GM12872 (cell line): ENCODE results near the gene TMEM171.

ENCODE experiments used
- TF ChIP-seq, protein P1 (sequence below): IDR thresholded peaks from 3 replicates; pipeline ENCODE4 v1.5.1; 2011; ENCODE audit warnings: low read depth, mild to moderate bottlenecking, low read length, moderate library complexity; ENCODE audit not compliant: insufficient read depth

TMEM171 gene

DNA sequence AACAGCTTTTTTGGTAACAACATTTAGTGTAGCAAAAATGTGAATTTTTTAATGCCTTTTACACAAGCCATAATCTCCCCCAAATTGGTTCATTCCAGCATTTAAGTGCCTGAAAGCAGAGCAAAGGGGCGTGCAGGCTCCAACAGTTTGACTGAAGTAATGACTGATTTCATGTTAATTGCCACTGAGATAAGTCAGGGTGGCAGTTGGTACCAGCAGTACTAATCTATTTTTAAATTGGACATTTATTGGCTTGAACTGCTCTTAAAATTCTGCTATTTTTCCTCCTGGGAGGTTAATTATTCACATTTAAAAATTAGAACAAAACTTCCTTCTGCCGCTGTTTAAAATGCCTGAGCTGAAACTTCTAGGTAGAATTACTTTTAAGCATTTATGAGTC, 12.4 kb downstream of the TMEM171 start:
- TF ChIP-seq, protein P1, sequence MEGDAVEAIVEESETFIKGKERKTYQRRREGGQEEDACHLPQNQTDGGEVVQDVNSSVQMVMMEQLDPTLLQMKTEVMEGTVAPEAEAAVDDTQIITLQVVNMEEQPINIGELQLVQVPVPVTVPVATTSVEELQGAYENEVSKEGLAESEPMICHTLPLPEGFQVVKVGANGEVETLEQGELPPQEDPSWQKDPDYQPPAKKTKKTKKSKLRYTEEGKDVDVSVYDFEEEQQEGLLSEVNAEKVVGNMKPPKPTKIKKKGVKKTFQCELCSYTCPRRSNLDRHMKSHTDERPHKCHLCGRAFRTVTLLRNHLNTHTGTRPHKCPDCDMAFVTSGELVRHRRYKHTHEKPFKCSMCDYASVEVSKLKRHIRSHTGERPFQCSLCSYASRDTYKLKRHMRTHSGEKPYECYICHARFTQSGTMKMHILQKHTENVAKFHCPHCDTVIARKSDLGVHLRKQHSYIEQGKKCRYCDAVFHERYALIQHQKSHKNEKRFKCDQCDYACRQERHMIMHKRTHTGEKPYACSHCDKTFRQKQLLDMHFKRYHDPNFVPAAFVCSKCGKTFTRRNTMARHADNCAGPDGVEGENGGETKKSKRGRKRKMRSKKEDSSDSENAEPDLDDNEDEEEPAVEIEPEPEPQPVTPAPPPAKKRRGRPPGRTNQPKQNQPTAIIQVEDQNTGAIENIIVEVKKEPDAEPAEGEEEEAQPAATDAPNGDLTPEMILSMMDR, result no peak

DNA sequence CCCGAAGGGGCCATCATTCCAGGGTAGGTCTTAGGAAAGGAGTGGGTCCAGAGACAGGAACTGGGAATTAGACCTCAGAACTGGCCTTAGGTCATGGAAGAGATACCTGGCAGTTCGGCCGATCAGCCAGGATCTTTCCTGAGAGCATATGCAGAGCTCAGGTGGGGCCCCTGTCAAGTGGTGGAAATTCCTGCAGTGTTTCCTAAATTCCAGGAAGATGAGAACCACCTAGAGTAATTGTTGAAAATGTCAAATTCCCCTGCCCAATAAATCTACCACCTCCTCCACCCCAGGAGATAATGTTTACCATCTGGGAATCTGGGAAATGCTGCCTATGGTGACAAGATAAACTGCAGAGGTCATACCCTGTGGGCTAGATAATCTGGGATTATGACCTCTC, 14.6 kb downstream of the TMEM171 start:
- TF ChIP-seq, protein P1, result no peak

DNA sequence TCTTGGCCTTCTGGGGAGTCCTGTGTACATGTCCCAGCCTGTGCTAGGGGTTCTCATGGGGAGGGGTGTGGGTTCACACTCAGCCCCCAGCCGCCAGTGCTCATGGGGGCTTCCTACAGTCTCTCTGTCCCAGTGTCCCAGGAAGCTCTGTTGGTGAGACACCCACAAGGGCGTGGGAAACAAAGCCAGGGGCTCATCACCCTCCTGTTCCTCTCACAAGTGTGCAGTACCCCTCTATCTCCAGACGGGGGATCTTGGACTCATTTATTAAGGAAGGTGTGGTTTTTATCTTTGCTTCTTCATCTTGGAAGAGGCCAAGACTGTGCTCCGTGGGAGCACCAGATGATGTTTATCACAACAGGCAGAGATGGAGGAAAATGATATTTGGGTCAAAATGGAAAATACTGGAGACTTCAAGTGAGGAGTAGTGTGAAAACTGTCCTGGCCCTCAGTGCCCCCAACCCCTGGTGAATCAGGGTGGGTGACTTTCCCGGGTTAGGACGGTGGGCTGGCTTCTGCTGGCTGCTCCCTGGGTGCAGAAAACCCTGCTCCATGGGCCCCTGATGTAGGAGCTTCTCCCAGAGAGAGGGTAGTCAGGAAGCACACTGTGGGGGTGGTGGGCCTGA, 15.2 kb downstream of the TMEM171 start:
- TF ChIP-seq, protein P1, result peak; percentile 61

DNA sequence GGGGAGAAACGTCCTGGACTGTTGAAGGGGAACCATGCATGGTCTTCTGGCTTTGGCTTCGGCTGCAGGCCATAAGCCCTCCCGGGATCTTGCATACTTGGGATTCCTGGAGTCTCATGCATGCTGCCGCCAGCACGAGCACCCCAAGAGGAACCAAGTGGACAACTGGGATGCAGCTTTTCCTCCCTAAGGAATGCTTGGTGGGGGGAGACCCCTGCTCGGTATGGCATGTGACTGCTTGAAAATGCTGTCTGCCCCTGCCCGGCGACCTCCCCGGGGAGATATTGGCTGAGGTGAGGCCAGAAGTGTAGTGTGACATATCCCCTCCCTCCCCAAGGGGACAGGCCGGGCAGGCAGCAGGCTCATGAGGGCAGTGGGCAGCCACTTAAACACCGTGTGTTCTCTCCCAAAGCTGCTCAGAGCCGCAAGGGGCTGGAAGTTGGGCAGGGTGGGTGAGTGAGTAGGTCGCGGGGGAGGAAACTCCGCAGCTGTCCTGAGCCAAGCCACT, 15.7 kb downstream of the TMEM171 start:
- TF ChIP-seq, protein P1, result no peak

DNA sequence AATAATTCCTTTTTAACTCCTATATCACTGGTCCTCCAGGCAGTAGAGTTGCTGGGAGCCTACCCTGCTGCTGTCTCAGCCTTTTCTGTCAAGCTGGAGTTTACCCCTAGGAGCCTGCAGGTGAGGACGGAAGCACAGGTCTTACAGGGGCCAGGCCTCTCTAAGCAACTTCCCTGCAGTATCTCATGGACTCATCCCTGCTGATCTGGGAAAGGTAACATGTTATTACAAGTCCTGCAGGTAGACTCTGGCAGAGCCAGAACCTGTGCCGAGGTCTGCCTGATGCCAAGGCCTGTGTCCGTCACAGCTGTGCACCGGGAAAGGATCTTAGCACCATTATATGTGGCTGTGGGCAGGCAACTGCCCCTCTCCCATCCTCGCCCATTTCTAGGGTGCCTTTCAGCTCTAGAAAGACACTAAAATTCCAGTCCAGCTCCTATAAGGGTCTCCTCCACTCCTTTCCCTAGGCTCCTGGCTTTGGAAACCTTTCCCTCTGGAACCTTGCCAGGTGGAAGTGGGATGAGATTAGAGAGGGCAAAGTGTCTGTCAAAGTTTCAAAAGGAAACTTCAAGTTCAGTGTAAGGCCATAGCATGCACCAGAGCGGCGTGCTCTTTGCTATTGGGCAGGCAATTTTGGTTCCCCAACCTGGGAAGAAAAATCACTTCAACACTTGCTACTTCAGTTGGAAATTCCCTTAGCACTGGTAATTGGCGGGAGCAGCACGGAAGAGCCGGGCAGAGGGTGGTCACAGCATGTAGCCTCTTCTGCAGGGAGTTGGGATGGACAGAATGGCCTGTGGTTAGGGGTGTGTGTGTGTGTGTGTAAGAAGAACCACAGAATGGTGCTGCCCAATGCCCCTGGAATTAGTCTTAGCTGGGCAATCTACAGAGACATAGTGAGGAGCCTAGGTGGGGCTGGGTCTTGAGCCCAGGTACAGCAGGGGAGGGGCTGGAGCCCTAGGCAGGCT, 17.5 kb downstream of the TMEM171 start:
- TF ChIP-seq, protein P1, result no peak

DNA sequence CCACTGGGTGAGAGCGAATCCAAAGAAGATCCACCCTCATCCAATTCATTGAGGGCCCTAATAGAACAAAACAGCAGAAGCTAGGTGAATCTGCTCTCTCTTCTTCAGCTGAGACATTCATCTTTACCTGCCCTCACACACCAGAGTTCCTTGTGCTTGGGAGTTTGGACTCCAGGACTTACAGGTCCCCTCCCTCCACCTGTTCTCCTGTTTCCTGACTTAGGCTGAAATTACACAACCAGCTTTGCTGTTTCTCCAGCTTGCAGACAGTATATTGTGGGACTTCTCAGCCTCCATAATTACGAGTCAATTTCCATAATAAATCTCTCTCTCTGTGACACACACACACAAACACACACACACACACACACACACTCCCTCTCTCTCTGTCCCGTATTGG, 19.1 kb downstream of the TMEM171 start:
- TF ChIP-seq, protein P1, result no peak

DNA sequence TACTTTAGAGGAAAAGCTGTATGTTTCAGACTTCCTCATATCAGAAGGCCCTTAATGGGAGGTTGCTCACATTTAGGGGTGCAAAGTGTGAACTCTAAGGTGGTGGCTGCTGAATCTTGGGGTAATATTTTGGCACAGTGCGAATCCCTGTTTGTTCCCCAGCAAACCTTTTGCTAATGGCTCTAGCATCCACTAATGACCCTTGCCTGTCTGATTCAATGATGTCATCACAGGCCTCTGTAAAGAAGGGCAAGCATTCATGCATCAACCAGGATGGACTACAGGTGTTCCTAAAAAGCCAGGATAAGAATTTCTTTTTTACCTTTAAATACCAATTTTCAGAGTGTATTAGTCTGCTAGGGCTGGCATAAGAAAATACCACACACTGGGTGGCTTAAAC, 20.4 kb downstream of the TMEM171 start:
- TF ChIP-seq, protein P1, result no peak
